ENCODE measurements around the gene DNM2. TPM values are rescaled to one million over a fixed set of nuclear protein-coding genes. Genes with fewer than 3 reads are reported as not detected.

DNM2 gene
- total and polyA plus RNA-seq, 2 experiments from 2014 or later, result 47.2 to 60.5 TPM

GRCh38 chr19:10780368-10780767 is 62.5 kb downstream of the DNM2 start:
- 89 to 94% methylated on average over 6 of the region's 6 CpGs for WGBS, 2 experiments (ENCODE audit: low coverage in 1 of 2, low lambda C conversion rate in 2 of 2, missing lambda C conversion rate in 2 of 2)
- Histone ChIP-seq H3K27ac (no peak overlapping the region), H3K36me3 (ENCODE audit: low read depth) (peaks cover 31% of the 10 kb centered on the region), H3K4me3 (no peak overlapping the region), H3K4me2 (ENCODE audit: unreplicated experiment) (no peak overlapping the region), H2AFZ (no peak overlapping the region), H4K20me1 (ENCODE audit: insufficient read depth) (no peaks in the 10 kb centered on the region), H3K9me3 (ENCODE audit: low read depth) (no peaks in the 10 kb centered on the region), H3K79me2 (ENCODE audit: insufficient read depth) (0 out of 2 replicates have a peak, but pooled peaks cover under 1% of the 10 kb centered on the region), H3F3A (ENCODE audit: insufficient read depth) (no peaks in the 10 kb centered on the region), H3K4me1 (ENCODE audit: insufficient read depth) (no peaks in the 10 kb centered on the region), H3K9me2 (ENCODE audit: insufficient read depth) (no peaks in the 10 kb centered on the region), H3K9ac (no peak overlapping the region), H3K27me3 (replicated peaks; ENCODE audit: insufficient read depth) (no peaks in the 10 kb centered on the region)
- peak; percentile 20 for DNase-seq
- TF ChIP-seq EZH2phosphoT487 (IDR thresholded peaks at IDR 0.05; ENCODE audit: insufficient read depth, low read depth) (no peak), EZH2 (IDR thresholded peaks at IDR 0.05; ENCODE audit: insufficient read depth, poor library complexity, severe bottlenecking) (no peak)
- in situ Hi-C loops (cut with MboI), result no loop called here

GRCh38 chr19:10782795-10783194 is 64.9 kb downstream of the DNM2 start:
- Histone ChIP-seq H3K27ac (no peak overlapping the region), H3K9me2 (ENCODE audit: insufficient read depth) (no peaks in the 10 kb centered on the region), H2AFZ (no peak overlapping the region), H3K27me3 (replicated peaks; ENCODE audit: insufficient read depth) (no peaks in the 10 kb centered on the region), H3K4me3 (no peak overlapping the region), H3K4me2 (ENCODE audit: unreplicated experiment) (no peak overlapping the region), H3K36me3 (ENCODE audit: low read depth) (peaks cover 32% of the 10 kb centered on the region), H4K20me1 (ENCODE audit: insufficient read depth) (no peaks in the 10 kb centered on the region), H3F3A (ENCODE audit: insufficient read depth) (no peaks in the 10 kb centered on the region), H3K9ac (no peak overlapping the region), H3K9me3 (ENCODE audit: low read depth) (no peaks in the 10 kb centered on the region), H3K79me2 (ENCODE audit: insufficient read depth) (peaks cover 4% of the 10 kb centered on the region; the same call in 1 of the 2 replicates), H3K4me1 (ENCODE audit: insufficient read depth) (no peaks in the 10 kb centered on the region)
- DNase-seq, result no peak
- TF ChIP-seq EZH2 (IDR thresholded peaks at IDR 0.05; ENCODE audit: insufficient read depth, poor library complexity, severe bottlenecking), result no peak
- TF ChIP-seq EZH2phosphoT487 (IDR thresholded peaks at IDR 0.05; ENCODE audit: insufficient read depth, low read depth), result no peak
- in situ Hi-C loops (cut with MboI), result no loop called here
- 90 to 95% methylated on average over 13 of the region's 13 CpGs for WGBS, 2 experiments (ENCODE audit: low coverage in 1 of 2, low lambda C conversion rate in 2 of 2, missing lambda C conversion rate in 2 of 2)

- Histone ChIP-seq H3K79me2 (ENCODE audit: insufficient read depth) (peaks cover 4% of the 10 kb centered on the region; the same call in 1 of the 2 replicates), H3K4me2 (ENCODE audit: unreplicated experiment) (no peak overlapping the region), H3K9ac (no peak overlapping the region), H3K9me3 (ENCODE audit: low read depth) (no peaks in the 10 kb centered on the region), H2AFZ (no peak overlapping the region), H3K27ac (no peak overlapping the region), H3K27me3 (replicated peaks; ENCODE audit: insufficient read depth) (no peaks in the 10 kb centered on the region), H4K20me1 (ENCODE audit: insufficient read depth) (no peaks in the 10 kb centered on the region), H3K4me1 (ENCODE audit: insufficient read depth) (no peaks in the 10 kb centered on the region), H3K4me3 (no peak overlapping the region), H3F3A (ENCODE audit: insufficient read depth) (no peaks in the 10 kb centered on the region), H3K9me2 (ENCODE audit: insufficient read depth) (no peaks in the 10 kb centered on the region), H3K36me3 (ENCODE audit: low read depth) (peaks cover 28% of the 10 kb centered on the region)
- 83 to 86% methylated on average over 10 of the region's 10 CpGs for WGBS, 2 experiments (ENCODE audit: low coverage in 1 of 2, low lambda C conversion rate in 2 of 2, missing lambda C conversion rate in 2 of 2)
- in situ Hi-C loops (cut with MboI), result no loop called here
- TF ChIP-seq EZH2 (IDR thresholded peaks at IDR 0.05; ENCODE audit: insufficient read depth, poor library complexity, severe bottlenecking) (no peak), EZH2phosphoT487 (IDR thresholded peaks at IDR 0.05; ENCODE audit: insufficient read depth, low read depth) (no peak)
- DNase-seq, result no peak
Measured at GRCh38 chr19:10784257-10784656, 66.4 kb downstream of the DNM2 start.

GRCh38 chr19:10788146-10788545 is 70.3 kb downstream of the DNM2 start:
- in situ Hi-C loops (cut with MboI), result no loop called here
- no peak for DNase-seq
- no peaks in the 10 kb centered on the region for H3F3A ChIP-seq (ENCODE audit: insufficient read depth)
- no peak overlapping the region for H3K9ac ChIP-seq
- peaks cover 25% of the 10 kb centered on the region for H3K36me3 ChIP-seq (ENCODE audit: low read depth)
- no peaks in the 10 kb centered on the region for H4K20me1 ChIP-seq (ENCODE audit: insufficient read depth)
- H3K27ac ChIP-seq, result no peak overlapping the region
- H3K79me2 ChIP-seq (ENCODE audit: insufficient read depth), result peaks cover 4% of the 10 kb centered on the region; the same call in 1 of the 2 replicates
- H3K4me1 ChIP-seq (ENCODE audit: insufficient read depth), result no peaks in the 10 kb centered on the region
- WGBS, 2 experiments (ENCODE audit: low coverage in 1 of 2, low lambda C conversion rate in 2 of 2, missing lambda C conversion rate in 2 of 2), result 93 to 96% methylated on average over 8 of the region's 8 CpGs
- no peak overlapping the region for H2AFZ ChIP-seq
- no peak overlapping the region for H3K4me3 ChIP-seq
- H3K27me3 ChIP-seq (replicated peaks; ENCODE audit: insufficient read depth), result no peaks in the 10 kb centered on the region
- TF ChIP-seq EZH2 (IDR thresholded peaks at IDR 0.05; ENCODE audit: insufficient read depth, poor library complexity, severe bottlenecking) (no peak), EZH2phosphoT487 (IDR thresholded peaks at IDR 0.05; ENCODE audit: insufficient read depth, low read depth) (no peak)
- no peaks in the 10 kb centered on the region for H3K9me3 ChIP-seq (ENCODE audit: low read depth)
- H3K4me2 ChIP-seq (ENCODE audit: unreplicated experiment), result no peak overlapping the region
- H3K9me2 ChIP-seq (ENCODE audit: insufficient read depth), result no peaks in the 10 kb centered on the region

- in situ Hi-C loops (cut with MboI), result no loop called here
- TF ChIP-seq EZH2 (IDR thresholded peaks at IDR 0.05; ENCODE audit: insufficient read depth, poor library complexity, severe bottlenecking) (no peak), EZH2phosphoT487 (IDR thresholded peaks at IDR 0.05; ENCODE audit: insufficient read depth, low read depth) (no peak)
- Histone ChIP-seq H2AFZ (no peak overlapping the region), H3K4me1 (ENCODE audit: insufficient read depth) (no peaks in the 10 kb centered on the region), H3K4me2 (ENCODE audit: unreplicated experiment) (no peak overlapping the region), H3K27me3 (replicated peaks; ENCODE audit: insufficient read depth) (no peaks in the 10 kb centered on the region), H3F3A (ENCODE audit: insufficient read depth) (no peaks in the 10 kb centered on the region), H3K36me3 (ENCODE audit: low read depth) (peaks cover 26% of the 10 kb centered on the region), H3K79me2 (ENCODE audit: insufficient read depth) (peaks cover 4% of the 10 kb centered on the region; the same call in 1 of the 2 replicates), H3K27ac (no peak overlapping the region), H3K9ac (no peak overlapping the region), H3K9me3 (ENCODE audit: low read depth) (no peaks in the 10 kb centered on the region), H4K20me1 (ENCODE audit: insufficient read depth) (no peaks in the 10 kb centered on the region), H3K9me2 (ENCODE audit: insufficient read depth) (no peaks in the 10 kb centered on the region), H3K4me3 (no peak overlapping the region)
- DNase-seq, result no peak
- WGBS, 2 experiments (ENCODE audit: low coverage in 1 of 2, low lambda C conversion rate in 2 of 2, missing lambda C conversion rate in 2 of 2), result 98% methylated on average over 10 of the region's 10 CpGs
Measured at GRCh38 chr19:10789866-10790265, 72.0 kb downstream of the DNM2 start.
